Measurements from ENCODE around the gene CAMKK2. TPM values are rescaled to one million over a fixed set of nuclear protein-coding genes. Genes with fewer than 3 reads are reported as not detected.
"Not testable (repeated sequence)": the region's sequence is repeated elsewhere in the genome, so short reads cannot be mapped to it uniquely, and the experiment has no call there.

CAMKK2 gene
- total and polyA plus RNA-seq, 9 of the 15 experiments (the other 6 are each of a cell fraction or from before 2014, with no cell fraction given) = 4.3 to 32.0 (median 18.2) TPM

- Histone ChIP-seq H4K20me1 (replicated peaks; ENCODE audit: control insufficient read depth, insufficient read depth, low read length) (no peaks in the 10 kb centered on the region), H3K4me1 (replicated peaks in 1 of 2; ENCODE audit: control insufficient read depth in 2 of 2, insufficient read depth in 2 of 2, low read length in 2 of 2) (peaks cover 4 to 18% of the 10 kb centered on the region in 2 experiments; a peak in 4 of 5 replicates), H3K27me3 (ENCODE audit: control insufficient read depth in 2 of 2, insufficient read depth in 2 of 2, low read length in 2 of 2) (no peaks in the 10 kb centered on the region), H3K36me3 (ENCODE audit: control insufficient read depth, insufficient read depth, low read length) (peaks cover 15% of the 10 kb centered on the region; the same call in 1 of the 3 replicates), H2AFZ (ENCODE audit: low read depth, low read length) (no peak overlapping the region), H3K27ac (ENCODE audit: extremely low read depth, low read depth, low read length) (no peak overlapping the region), H3K79me2 (ENCODE audit: control insufficient read depth, insufficient read depth, low read length) (no peaks in the 10 kb centered on the region), H3K9me3 (replicated peaks; ENCODE audit: control insufficient read depth, insufficient read depth, low read depth, low read length) (no peaks in the 10 kb centered on the region), H3K4me3 (no peak overlapping the region), H3K9ac (ENCODE audit: insufficient read depth in 1 of 2, low read depth in 2 of 2, low read length in 2 of 2) (peak overlapping the region in 1 of 2 experiments; percentile 1; a peak in 1 of 4 replicates), H3K9me1 (ENCODE audit: control insufficient read depth, insufficient read depth, low read length) (peaks cover 7% of the 10 kb centered on the region), H3K4me2 (ENCODE audit: insufficient read depth, low read length) (no peak overlapping the region)
- ATAC-seq (no peak), DNase-seq (ENCODE audit: extremely low read depth in 1 of 4, low spot score in 3 of 4) (no peak), FAIRE-seq (no peak)
- CTCF ChIA-PET (ENCODE audit: low intra/inter-chr PET ratio) = no interaction called here
- WGBS (ENCODE audit: insufficient coverage, low coverage, missing lambda C conversion rate) = 60% methylated on average over 9 of the region's 9 CpGs
- TF ChIP-seq C11orf30 (IDR thresholded peaks at IDR 0.05; ENCODE audit: low read depth) (peak; percentile 29; the same call in 1 of the 2 replicates), ZNF316 (IDR thresholded peaks at IDR 0.05) (0 out of 2 replicates have a peak, but pooled peaks have one; percentile 6), RAD21 (CRISPR knock-in tag; conservative IDR thresholded peaks at IDR 0.05 in 1 of 2, IDR thresholded peaks at IDR 0.05 in 1 of 2) (no peak)
- intact Hi-C loops (cut with micrococcal nuclease) (no loop called here), in situ Hi-C loops (cut with MboI) (loop anchor here (5.0 kb wide), 1 partner anchor 165 kb away; no protein-coding TSS in a partner anchor)
- BruUV-seq (replicated peaks) = no TSS peak
- POLR2A ChIA-PET = interaction anchor here (1.2 kb wide), 1 partner anchor 11 kb away, joined by 4 read pairs; no protein-coding TSS in a partner anchor
Observed at GRCh38 chr12:121227294-121227693, 69.2 kb downstream of the CAMKK2 start.

- Histone ChIP-seq H3K36me3 (ENCODE audit: control insufficient read depth, insufficient read depth, low read length) (peaks cover 15% of the 10 kb centered on the region; the same call in 1 of the 3 replicates), H3K4me1 (replicated peaks in 1 of 2; ENCODE audit: control insufficient read depth in 2 of 2, insufficient read depth in 2 of 2, low read length in 2 of 2) (peaks cover 4 to 18% of the 10 kb centered on the region in 2 experiments; a peak in 4 of 5 replicates), H3K9ac (ENCODE audit: insufficient read depth in 1 of 2, low read depth in 2 of 2, low read length in 2 of 2) (peak overlapping the region in 1 of 2 experiments; percentile 1; a peak in 1 of 4 replicates)
- FAIRE-seq; H2AFZ ChIP-seq (ENCODE audit: low read depth, low read length); H3K9me3 ChIP-seq (replicated peaks; ENCODE audit: control insufficient read depth, insufficient read depth, low read depth, low read length); H3K4me2 ChIP-seq (ENCODE audit: insufficient read depth, low read length); H3K4me3 ChIP-seq; H4K20me1 ChIP-seq (replicated peaks; ENCODE audit: control insufficient read depth, insufficient read depth, low read length); H3K27ac ChIP-seq (ENCODE audit: extremely low read depth, low read depth, low read length); intact Hi-C loops (cut with micrococcal nuclease); DNase-seq (ENCODE audit: extremely low read depth in 1 of 4, low spot score in 3 of 4); H3K9me1 ChIP-seq (ENCODE audit: control insufficient read depth, insufficient read depth, low read length); H3K27me3 ChIP-seq (ENCODE audit: control insufficient read depth in 2 of 2, insufficient read depth in 2 of 2, low read length in 2 of 2); H3K79me2 ChIP-seq (ENCODE audit: control insufficient read depth, insufficient read depth, low read length); CTCF ChIA-PET (ENCODE audit: low intra/inter-chr PET ratio); ATAC-seq; BruUV-seq (replicated peaks): not testable (repeated sequence)
- POLR2A ChIA-PET = interaction anchor here (1.2 kb wide), 1 partner anchor 10 kb away, joined by 4 read pairs; no protein-coding TSS in a partner anchor
- 82% methylated on average over 8 of the region's 8 CpGs for WGBS (ENCODE audit: insufficient coverage, low coverage, missing lambda C conversion rate)
- in situ Hi-C loops (cut with MboI) = loop anchor here (5.0 kb wide), 1 partner anchor 165 kb away; no protein-coding TSS in a partner anchor
Observed at GRCh38 chr12:121226871-121227270, 69.6 kb downstream of the CAMKK2 start.

All from K562 (cell line).